Measurements from ENCODE around the gene ACAD9.
"Not testable (repeated sequence)": the region's sequence is repeated elsewhere in the genome, so short reads cannot be mapped to it uniquely, and the experiment has no call there.

ACAD9 gene

GRCh38 chr3:128902426-128902825 is 23.0 kb downstream of the ACAD9 start:
- DNase-seq, result no peak

- DNase-seq, result no peak
These were observed 24.1 kb downstream of the ACAD9 start for GRCh38 chr3:128903501-128903900.

- no peak for DNase-seq
These were observed 26.8 kb downstream of the ACAD9 start for GRCh38 chr3:128906031-128906803.

GRCh38 chr3:128906804-128907525 is 27.5 kb downstream of the ACAD9 start:
- DNase-seq, result no peak

- no peak for DNase-seq
These were observed 28.5 kb downstream of the ACAD9 start for GRCh38 chr3:128907706-128908445.

GRCh38 chr3:128908951-128909350 is 29.5 kb downstream of the ACAD9 start:
- DNase-seq, result no peak

- DNase-seq, result no peak
These were observed 30.6 kb downstream of the ACAD9 start for GRCh38 chr3:128910006-128910405.

GRCh38 chr3:128911911-128912310 is 32.5 kb downstream of the ACAD9 start:
- no peak for DNase-seq

GRCh38 chr3:128914966-128915645 is 35.7 kb downstream of the ACAD9 start:
- DNase-seq, result no peak

GRCh38 chr3:128917291-128917690 is 37.9 kb downstream of the ACAD9 start:
- no peak for DNase-seq

- DNase-seq, result no peak
These were observed 40.6 kb downstream of the ACAD9 start for GRCh38 chr3:128919988-128920387.

- no peak for DNase-seq
These were observed 43.5 kb downstream of the ACAD9 start for GRCh38 chr3:128922804-128923459.

GRCh38 chr3:128923576-128923975 is 44.2 kb downstream of the ACAD9 start:
- no peak for DNase-seq

- DNase-seq, result not testable (repeated sequence)
These were observed 44.6 kb downstream of the ACAD9 start for GRCh38 chr3:128923986-128924385.

GRCh38 chr3:128929364-128929763 is 49.9 kb downstream of the ACAD9 start:
- DNase-seq, result no peak

- no peak for DNase-seq
These were observed 51.6 kb downstream of the ACAD9 start for GRCh38 chr3:128931046-128931445.

- no peak for DNase-seq
These were observed 53.2 kb downstream of the ACAD9 start for GRCh38 chr3:128932516-128933212.

- no peak for DNase-seq
These were observed 53.9 kb downstream of the ACAD9 start for GRCh38 chr3:128933213-128933921.

- DNase-seq, result no peak
These were observed 54.5 kb downstream of the ACAD9 start for GRCh38 chr3:128933922-128934253.

GRCh38 chr3:128935922-128936321 is 56.5 kb downstream of the ACAD9 start:
- DNase-seq, result no peak

GRCh38 chr3:128936341-128936740 is 56.9 kb downstream of the ACAD9 start:
- DNase-seq, result no peak

All from midbrain (tissue), 1 donor.